ENCODE measurements around the gene NEGR1. TPM values are rescaled to one million over a fixed set of nuclear protein-coding genes. Genes with fewer than 3 reads are reported as not detected.

The NEGR1 gene
- polyA plus RNA-seq, 1 donor from 2014 or later = 47.4 TPM

- Histone ChIP-seq H3K9me3 (ENCODE audit: low read length) (no peaks in the 10 kb centered on the region), H3K4me3 (ENCODE audit: low read length) (no peak overlapping the region), H3K36me3 (ENCODE audit: insufficient read depth, low read length) (no peaks in the 10 kb centered on the region), H3K9ac (ENCODE audit: low read length) (no peak overlapping the region), H3F3A (ENCODE audit: insufficient read depth, low read length, poor library complexity, severe bottlenecking) (no peaks in the 10 kb centered on the region), H4K20me1 (ENCODE audit: insufficient read depth) (no peaks in the 10 kb centered on the region), H2AFZ (ENCODE audit: low read depth, low read length) (no peak overlapping the region), H3K27ac (ENCODE audit: low read length) (no peak overlapping the region), H3K27me3 (ENCODE audit: insufficient read depth, low read depth, low read length) (no peaks in the 10 kb centered on the region), H3K9me2 (ENCODE audit: insufficient read depth, low read length) (no peaks in the 10 kb centered on the region), H3K4me2 (ENCODE audit: low read length) (no peak overlapping the region), H3K79me2 (replicated peaks; ENCODE audit: insufficient read depth, low read length) (no peaks in the 10 kb centered on the region)
- TF ChIP-seq POLR2AphosphoS5 (IDR thresholded peaks at IDR 0.05) (no peak), REST (IDR thresholded peaks at IDR 0.05; ENCODE audit: borderline replicate concordance) (no peak), TAF1 (IDR thresholded peaks at IDR 0.05; ENCODE audit: low read depth) (no peak), MXI1 (conservative IDR thresholded peaks at IDR 0.05; ENCODE audit: poor library complexity, severe bottlenecking) (no peak), EZH2 (IDR thresholded peaks at IDR 0.05; ENCODE audit: borderline replicate concordance, insufficient read depth, low read length, poor library complexity, severe bottlenecking) (no peak)
Measured at GRCh38 chr1:71834601-71835441, 447.5 kb downstream of the NEGR1 start.

GRCh38 chr1:71831646-71832045 lies 450.7 kb downstream of the NEGR1 start:
- Histone ChIP-seq H2AFZ (ENCODE audit: low read depth, low read length) (no peak overlapping the region), H3K36me3 (ENCODE audit: insufficient read depth, low read length) (no peaks in the 10 kb centered on the region), H3K27me3 (ENCODE audit: insufficient read depth, low read depth, low read length) (no peaks in the 10 kb centered on the region), H3K79me2 (replicated peaks; ENCODE audit: insufficient read depth, low read length) (no peaks in the 10 kb centered on the region), H3K9ac (ENCODE audit: low read length) (no peak overlapping the region), H3K4me2 (ENCODE audit: low read length) (no peak overlapping the region), H3K27ac (ENCODE audit: low read length) (no peak overlapping the region), H4K20me1 (ENCODE audit: insufficient read depth) (no peaks in the 10 kb centered on the region), H3K9me2 (ENCODE audit: insufficient read depth, low read length) (no peaks in the 10 kb centered on the region), H3K9me3 (ENCODE audit: low read length) (no peaks in the 10 kb centered on the region), H3F3A (ENCODE audit: insufficient read depth, low read length, poor library complexity, severe bottlenecking) (no peaks in the 10 kb centered on the region), H3K4me3 (ENCODE audit: low read length) (no peak overlapping the region)
- TF ChIP-seq REST (IDR thresholded peaks at IDR 0.05; ENCODE audit: borderline replicate concordance) (no peak), RAD21 (conservative IDR thresholded peaks at IDR 0.05) (no peak), POLR2AphosphoS5 (IDR thresholded peaks at IDR 0.05) (no peak), SMC3 (conservative IDR thresholded peaks at IDR 0.05; ENCODE audit: poor library complexity) (no peak), EZH2 (IDR thresholded peaks at IDR 0.05; ENCODE audit: borderline replicate concordance, insufficient read depth, low read length, poor library complexity, severe bottlenecking) (no peak), TAF1 (IDR thresholded peaks at IDR 0.05; ENCODE audit: low read depth) (no peak), EP300 (conservative IDR thresholded peaks at IDR 0.05; ENCODE audit: poor library complexity, severe bottlenecking) (no peak), MXI1 (conservative IDR thresholded peaks at IDR 0.05; ENCODE audit: poor library complexity, severe bottlenecking) (no peak), CTCF (IDR thresholded peaks at IDR 0.05; ENCODE audit: poor library complexity, severe bottlenecking) (no peak)
